ENCODE measurements around the gene SMIM11.
"Not testable (repeated sequence)": the region's sequence is repeated elsewhere in the genome, so short reads cannot be mapped to it uniquely, and the experiment has no call there.

The SMIM11 gene

GRCh38 chr21:34355570-34355969 lies 19.7 kb upstream of the SMIM11 start:
- DNase-seq (ENCODE audit: low read depth), result no peak

- DNase-seq (ENCODE audit: low read depth), result no peak
Measured at GRCh38 chr21:34357889-34358288, 17.4 kb upstream of the SMIM11 start.

- no peak for DNase-seq (ENCODE audit: low read depth)
Measured at GRCh38 chr21:34358866-34359265, 16.4 kb upstream of the SMIM11 start.

GRCh38 chr21:34360488-34361241 lies 14.6 kb upstream of the SMIM11 start:
- DNase-seq (ENCODE audit: low read depth), result no peak

- no peak for DNase-seq (ENCODE audit: low read depth)
Measured at GRCh38 chr21:34362136-34362444, 13.2 kb upstream of the SMIM11 start.

- DNase-seq (ENCODE audit: low read depth), result no peak
Measured at GRCh38 chr21:34362670-34363069, 12.6 kb upstream of the SMIM11 start.

GRCh38 chr21:34363733-34364132 lies 11.6 kb upstream of the SMIM11 start, which contains the start of gene KCNE2:
Gene KCNE2 (plus strand): TSS chr21:34364006. CDS start chr21:34370479, 6,473 bp downstream.
- no peak for DNase-seq (ENCODE audit: low read depth)

GRCh38 chr21:34364921-34365320 lies 10.4 kb upstream of the SMIM11 start:
- no peak for DNase-seq (ENCODE audit: low read depth)

- no peak for DNase-seq (ENCODE audit: low read depth)
Measured at GRCh38 chr21:34365809-34366208, 9.5 kb upstream of the SMIM11 start.

GRCh38 chr21:34367320-34367935 lies 7.9 kb upstream of the SMIM11 start:
- DNase-seq (ENCODE audit: low read depth), result no peak

GRCh38 chr21:34369741-34370140 lies 5.6 kb upstream of the SMIM11 start:
- DNase-seq (ENCODE audit: low read depth), result no peak

- DNase-seq (ENCODE audit: low read depth), result no peak
Measured at GRCh38 chr21:34372321-34372720, 3.0 kb upstream of the SMIM11 start.

- not testable (repeated sequence) for DNase-seq (ENCODE audit: low read depth)
Measured at GRCh38 chr21:34374462-34374861, 845 bp upstream of the SMIM11 start.

- DNase-seq (ENCODE audit: low read depth), result not testable (repeated sequence)
Measured at GRCh38 chr21:34375619-34375972, 289 bp downstream of the SMIM11 start.

GRCh38 chr21:34383138-34383537 lies 7.8 kb downstream of the SMIM11 start:
- DNase-seq (ENCODE audit: low read depth), result not testable (repeated sequence)

- DNase-seq (ENCODE audit: low read depth), result not testable (repeated sequence)
Measured at GRCh38 chr21:34383724-34384415, 8.6 kb downstream of the SMIM11 start.

- not testable (repeated sequence) for DNase-seq (ENCODE audit: low read depth)
Measured at GRCh38 chr21:34400522-34400921, 25.2 kb downstream of the SMIM11 start.

GRCh38 chr21:34404742-34405141 lies 29.4 kb downstream of the SMIM11 start:
- DNase-seq (ENCODE audit: low read depth), result not testable (repeated sequence)

- DNase-seq (ENCODE audit: low read depth), result not testable (repeated sequence)
Measured at GRCh38 chr21:34405686-34406085, 30.4 kb downstream of the SMIM11 start.

GRCh38 chr21:34406102-34406501 lies 30.8 kb downstream of the SMIM11 start:
- not testable (repeated sequence) for DNase-seq (ENCODE audit: low read depth)

GRCh38 chr21:34406676-34407075 lies 31.4 kb downstream of the SMIM11 start:
- DNase-seq (ENCODE audit: low read depth), result not testable (repeated sequence)

- DNase-seq (ENCODE audit: low read depth), result not testable (repeated sequence)
Measured at GRCh38 chr21:34407294-34407693, 32.0 kb downstream of the SMIM11 start.

GRCh38 chr21:34417448-34418077 lies 42.3 kb downstream of the SMIM11 start:
- DNase-seq (ENCODE audit: low read depth), result not testable (repeated sequence)

Data from activated T-helper 9 cell treated with anti-CD3 and anti-CD28 coated beads, Interleukin-2, amount 50 U/mL, for 16 hours (primary cell).